Hematopoietic multipotent progenitor cell treated with erythropoietin and hydrocortisone succinate and interleukin-3 and kit ligand, for 4 days (in vitro differentiated cells): ENCODE measurements around the gene TEDC1.

Experiments used
- DNase-seq: peaks from one replicate; pipeline ENCODE4 v3.0.0-alpha.2; 2015

The TEDC1 gene

DNA sequence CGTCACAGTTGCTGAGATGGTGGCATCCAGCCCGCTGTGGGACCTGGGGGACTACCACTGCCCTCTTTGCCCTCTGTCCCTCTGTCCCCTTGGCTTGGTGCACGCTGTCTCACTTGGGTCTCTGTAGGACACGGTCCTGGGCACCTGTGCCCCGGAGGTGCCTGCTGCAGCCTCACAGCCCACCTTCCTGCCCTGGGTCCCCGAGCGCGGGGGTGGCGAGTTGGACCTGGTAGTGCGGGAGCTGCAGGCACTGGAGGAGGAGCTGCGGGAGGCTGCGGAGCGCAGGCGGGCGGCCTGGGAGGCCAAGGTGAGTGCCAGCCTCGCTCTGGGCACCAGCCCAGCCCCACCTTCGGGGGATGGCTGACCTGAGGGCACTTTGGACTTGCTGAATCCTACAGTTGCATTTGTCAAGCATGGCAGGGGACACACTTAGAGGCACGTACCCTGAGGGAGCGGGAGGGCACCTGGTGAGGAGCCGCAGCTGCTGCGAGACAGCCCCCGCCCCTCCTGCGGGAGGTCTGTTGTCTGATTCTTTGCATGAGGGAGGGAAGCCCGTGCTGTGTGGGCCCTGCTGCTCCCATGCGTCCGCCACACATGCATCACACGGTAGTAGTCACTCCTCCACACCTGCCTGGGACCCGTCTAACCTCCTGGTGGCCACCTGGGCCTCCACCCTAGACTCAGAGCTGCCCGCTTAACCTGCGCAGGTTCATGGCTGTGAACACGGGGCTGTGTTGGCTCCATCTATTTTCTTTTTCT, 6.8 kb downstream of the TEDC1 start:
- DNase-seq, result no peak

DNA sequence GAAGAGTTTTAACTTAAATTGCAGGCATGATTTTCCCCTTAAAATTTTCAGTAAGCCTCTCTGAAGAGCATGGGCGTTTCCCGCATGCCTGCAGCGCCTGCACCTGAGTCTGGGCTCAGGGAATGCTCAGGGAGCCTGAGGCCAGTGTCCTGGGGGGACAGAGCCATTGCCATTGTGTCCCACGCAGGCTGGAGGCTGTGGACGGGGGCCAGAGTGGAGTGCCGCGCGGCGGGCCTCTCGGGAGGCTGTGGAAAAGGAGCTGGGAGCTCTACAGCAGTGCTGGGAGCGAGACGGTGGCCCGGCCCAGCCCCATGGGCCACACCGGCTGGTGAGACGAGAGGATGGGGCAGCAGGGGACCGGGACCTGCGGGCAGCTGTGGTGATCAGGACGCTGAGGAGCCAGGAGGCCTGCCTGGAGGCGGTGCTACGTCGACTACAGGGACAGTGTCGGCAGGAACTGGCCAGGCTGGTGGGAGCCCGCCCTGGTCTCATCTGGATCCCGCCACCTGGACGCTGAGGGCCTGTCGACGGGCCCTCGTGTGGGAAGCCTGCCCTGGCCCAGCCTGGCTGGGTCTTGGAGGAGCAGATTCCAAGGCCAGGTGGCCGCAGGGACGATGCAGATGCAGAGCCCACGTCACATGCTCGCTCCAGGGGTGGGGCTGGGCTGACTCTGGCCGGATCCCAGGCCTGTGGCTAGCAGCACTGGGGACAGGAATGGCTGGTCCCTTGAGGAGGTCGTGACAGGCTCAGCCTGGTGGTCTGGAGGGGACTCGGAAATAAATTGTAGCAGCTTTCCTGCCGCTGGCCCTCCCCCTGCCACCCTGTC, 7.6 kb downstream of the TEDC1 start:
- no peak for DNase-seq

DNA sequence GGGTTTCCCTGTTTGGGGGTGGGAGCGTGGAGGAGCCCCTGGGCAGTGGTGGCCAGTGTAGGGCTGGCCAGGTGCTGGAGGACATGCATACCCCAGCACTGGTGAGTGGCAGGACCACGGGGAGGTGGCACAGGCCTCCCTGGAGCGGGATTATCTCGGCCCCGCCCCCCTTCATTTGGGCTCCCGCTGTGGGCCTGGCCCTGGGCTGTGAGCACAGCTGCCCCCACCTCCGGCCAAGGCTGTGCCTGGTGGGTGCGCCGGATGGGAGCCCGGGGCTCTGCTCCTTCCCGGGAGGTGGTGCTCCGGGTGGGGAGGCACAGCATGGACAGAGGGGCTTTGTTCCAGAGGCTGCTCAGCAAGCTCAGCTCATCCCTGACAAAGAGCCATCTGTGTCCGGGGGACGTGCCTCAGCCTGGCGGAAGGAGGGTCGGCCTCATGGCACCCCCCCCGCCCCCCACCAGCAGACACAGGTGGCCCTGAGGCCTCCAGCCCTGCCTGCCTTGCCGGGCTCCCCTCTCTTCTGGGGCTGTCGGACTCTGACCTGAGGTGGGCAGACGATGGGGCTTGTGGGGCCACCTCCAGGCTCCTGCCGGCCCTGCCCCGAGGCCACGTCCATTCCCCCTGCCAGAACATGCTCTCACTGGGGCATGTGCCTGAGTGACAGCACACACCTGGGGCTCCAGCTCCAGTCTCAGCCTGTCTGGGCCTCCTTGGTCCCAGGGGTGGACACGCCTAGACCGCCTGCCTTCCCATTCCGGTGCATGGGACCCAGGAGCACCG, 8.4 kb downstream of the TEDC1 start:
- DNase-seq, result no peak

DNA sequence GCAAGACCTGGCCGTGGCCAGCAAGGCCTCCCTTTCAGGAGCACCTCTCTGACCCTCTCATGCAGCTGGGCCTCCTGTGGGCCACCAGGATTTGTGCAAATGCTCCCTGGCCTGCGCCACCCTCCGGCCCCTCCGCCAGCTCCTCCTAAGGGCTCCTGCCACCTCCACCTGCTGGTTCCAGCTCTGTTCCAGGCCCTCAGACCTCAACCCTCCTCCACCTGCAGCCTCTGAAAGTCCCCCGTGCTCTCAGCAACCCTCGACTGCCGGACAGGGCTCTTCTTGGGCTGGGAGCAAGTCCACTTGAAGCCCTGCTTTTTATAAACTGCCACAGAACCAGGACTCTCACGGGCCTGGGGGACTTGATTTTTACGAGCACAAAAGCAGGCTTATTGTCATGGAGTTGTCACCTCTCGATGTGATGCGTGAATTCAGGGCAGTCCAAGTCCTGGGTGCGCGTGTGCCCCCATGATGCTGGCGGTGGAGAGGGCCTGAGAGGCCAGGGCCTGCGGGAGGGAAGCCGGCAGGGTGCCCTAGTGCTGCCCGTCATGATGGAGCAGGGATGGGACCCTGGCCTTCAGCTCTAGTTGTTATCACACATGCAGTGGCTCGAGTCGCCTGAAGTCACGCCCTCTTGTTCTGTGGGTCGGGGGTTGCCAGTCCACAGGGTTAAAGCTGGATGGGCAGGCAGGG, 9.1 kb downstream of the TEDC1 start:
- DNase-seq, result no peak

DNA sequence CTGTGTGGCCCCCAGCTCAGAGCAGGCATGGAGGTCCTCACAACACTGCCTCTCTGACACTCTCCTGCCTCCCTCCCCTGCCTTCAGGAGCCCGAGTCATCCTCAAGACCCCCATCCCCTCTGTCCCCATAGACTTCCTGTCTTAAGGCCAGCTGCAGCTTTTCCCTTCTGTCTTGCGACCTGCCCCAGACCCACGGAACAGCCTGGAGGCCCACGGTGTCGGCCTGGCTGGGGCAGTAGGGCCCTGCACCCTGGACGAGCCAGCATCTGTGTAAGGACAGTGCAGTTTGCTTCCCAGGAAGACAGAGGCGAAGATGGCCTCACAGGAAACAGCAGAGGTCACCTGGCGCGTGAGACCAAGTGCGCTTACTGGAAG, 9.7 kb downstream of the TEDC1 start:
- no peak for DNase-seq

DNA sequence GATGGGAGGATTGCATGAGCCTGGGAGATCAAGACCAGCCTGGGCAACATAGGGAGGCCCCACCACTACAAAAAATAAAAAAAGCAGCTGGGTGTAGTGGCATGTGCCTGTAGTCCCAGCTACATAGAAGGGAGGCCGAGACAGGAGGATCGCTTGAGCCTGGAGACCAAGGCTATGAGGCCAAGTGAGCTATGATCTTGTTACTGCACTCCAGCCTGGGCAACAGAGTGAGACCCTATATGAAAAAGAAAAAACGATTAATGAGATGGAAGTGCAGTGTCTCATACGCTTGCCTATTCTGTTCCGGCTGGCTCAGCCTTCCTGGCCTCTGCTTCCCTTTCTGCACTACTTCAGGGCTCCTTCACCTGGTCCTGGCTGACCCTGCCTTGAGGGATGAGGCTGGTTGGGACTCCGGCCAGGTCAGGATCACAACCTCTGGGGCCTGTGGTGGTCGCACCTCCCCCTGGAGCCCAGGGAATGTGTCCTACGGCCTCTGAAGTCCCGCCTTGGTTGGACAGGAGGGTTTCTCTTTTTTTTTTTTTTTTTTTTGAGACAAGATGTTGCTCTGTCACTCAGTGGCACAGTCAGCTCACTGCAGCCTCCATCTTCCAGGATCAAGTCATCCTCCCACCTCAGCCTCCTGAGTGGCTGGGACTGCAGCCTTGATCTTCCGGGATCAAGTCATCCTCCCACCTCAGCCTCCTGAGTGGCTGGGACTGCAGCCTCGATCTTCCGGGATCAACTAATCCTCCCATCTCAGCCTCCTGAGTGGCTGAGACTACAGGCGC, 10.7 kb downstream of the TEDC1 start:
- DNase-seq, result no peak

DNA sequence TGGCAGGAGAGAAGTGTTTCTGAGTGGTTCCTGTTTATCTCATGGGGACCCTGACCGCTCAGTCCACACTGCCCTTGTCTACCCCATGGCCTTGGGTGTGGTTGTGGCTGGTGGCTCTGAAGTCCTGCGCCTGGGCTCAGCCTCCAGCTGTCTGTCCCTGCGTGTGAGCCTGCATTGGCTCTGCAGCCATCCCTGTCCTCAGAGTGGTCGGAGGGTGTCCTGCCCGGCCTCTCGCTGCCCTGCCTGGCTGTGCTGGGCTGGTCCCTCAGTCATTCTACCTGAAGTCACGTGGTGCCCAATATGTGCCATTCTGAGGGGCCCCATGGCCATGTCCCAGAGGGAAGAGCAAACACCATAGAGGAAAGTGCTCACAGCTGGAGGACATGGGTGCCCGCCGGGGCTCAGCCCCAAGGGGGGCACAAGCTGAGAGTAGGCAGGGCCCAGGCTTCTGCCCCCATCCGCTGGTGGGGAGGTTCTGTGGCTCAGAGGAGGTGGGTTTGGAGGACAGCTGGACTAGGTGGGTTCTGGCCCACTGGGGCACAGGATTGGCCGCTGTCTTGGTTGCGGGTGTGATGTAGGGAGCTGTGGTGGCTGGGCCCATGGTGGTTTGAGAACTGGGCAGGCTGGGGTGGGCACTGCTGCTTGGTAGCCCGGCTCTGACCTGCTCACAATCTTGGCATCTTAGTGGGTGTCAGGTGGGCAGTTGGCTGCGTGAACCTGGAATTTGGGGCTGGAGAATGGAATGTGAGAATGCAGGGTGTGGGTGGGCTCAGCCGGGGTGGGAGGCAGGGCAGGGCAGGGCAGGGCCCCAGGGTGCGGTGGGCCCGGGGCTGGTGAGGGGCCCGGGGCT, 11.6 kb downstream of the TEDC1 start:
- DNase-seq, result no peak

DNA sequence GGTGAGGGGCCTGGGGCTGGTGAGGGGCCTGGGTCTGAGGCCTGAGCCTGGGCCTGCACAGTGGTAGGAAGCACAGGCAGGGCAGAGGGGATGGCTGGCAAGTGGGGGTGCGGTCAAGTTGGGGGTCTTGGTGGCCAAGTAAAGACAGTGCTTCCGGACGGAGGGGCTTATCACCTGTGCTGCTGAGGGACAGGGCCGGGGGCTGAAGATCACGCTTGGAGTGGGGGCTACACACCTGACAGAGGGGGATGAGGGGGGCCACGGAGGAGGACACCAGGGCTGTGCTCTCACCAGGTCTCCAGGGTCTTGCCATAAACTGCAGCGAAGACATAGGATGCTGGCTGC, 12.2 kb downstream of the TEDC1 start:
- DNase-seq, result no peak

DNA sequence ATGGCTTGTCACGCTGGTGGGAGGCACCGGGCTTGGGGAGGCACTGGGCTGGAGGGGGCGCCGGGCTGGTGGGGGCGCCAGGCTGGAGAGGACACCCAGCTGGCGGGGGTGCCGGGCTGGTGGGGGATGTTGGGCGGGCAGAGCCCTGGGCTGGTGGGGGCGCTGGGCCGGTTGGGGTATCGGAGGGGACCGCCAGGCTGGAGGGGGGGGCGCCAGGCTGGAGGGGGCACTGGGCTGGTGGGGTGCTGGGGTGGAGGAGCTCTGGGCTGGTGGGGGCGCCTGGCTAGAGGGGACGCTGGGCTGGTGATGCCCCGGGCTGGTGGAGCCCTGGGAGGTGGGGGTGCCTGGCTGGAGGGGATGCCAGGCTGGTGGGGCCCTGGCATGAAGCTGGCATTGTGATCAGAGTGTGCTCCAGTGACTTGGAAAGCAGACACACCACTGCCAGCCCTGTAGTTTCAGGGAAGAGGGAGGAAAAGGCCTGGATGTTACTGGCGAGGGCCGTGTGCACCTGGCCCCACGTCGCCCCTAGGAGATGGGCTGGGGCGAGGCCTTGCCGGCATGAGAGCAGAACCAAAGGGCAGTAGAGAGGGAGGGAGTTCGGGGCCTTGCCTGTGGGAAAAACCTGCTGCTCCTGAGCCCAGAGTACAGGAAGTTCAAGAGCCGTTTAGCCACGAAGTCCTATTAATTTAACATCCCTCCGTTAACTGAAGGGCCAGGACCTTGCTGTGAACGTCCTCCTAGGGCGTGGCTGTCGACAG, 13.1 kb downstream of the TEDC1 start:
- DNase-seq, result no peak

DNA sequence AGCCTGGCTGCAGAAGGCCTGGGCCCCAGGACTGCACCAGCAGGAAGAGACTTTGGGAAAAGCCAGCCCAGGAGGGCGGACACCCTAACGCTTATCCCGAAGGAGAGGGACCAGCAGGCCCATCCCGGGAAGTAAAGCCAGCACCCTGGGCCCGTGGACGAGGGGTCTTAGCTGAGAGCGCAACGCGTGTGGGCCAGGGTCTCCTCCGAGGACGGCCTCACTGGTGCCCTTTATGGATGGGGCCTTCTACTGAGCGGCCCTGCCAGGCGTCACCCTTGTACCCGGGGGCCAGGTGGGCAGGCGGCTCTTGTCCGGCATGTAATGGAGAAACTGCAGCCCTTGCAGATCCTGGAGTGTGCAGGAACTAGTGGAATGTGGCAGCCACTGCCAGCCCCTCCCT, 14.1 kb downstream of the TEDC1 start:
- DNase-seq, result no peak

DNA sequence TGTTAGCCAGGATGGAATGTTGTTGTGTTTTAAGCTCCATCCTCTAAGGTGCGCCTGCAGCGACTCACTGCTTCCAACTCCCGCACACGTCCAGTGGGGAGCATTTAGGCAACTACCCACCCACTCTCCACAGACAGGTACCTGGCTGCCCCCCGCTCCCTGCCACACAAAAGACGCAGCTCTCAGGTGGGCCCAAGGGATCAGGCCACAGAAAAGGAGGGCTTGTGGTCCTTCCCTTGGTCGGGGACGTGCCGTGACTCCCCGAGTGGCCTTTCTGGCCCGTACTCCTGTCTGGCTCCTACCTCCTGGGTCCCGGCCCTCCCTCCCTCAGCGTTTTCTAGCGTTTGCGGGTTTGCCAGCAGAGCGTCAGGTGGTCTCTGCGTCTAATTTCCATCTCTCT, 16.2 kb downstream of the TEDC1 start:
- DNase-seq, result no peak

DNA sequence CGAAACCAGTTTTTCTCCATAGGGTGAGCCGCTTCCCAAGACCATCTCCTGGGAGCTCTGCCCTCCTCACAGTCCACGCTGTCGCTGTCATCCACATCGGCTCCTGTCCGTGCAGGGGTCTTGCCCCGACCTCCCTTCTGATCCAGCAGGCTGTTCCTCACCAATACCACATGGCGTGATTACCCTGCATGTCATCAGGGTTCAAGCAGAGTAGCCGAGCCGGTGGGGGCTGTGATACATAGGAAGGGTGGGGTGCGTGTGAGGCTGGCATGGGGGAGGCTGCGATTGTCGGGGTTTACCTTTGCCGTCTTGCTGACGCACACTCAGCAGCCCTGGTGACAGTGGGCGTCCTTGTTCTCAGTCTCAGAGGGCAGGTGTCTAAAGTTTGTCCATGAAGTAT, 17.0 kb downstream of the TEDC1 start:
- no peak for DNase-seq

DNA sequence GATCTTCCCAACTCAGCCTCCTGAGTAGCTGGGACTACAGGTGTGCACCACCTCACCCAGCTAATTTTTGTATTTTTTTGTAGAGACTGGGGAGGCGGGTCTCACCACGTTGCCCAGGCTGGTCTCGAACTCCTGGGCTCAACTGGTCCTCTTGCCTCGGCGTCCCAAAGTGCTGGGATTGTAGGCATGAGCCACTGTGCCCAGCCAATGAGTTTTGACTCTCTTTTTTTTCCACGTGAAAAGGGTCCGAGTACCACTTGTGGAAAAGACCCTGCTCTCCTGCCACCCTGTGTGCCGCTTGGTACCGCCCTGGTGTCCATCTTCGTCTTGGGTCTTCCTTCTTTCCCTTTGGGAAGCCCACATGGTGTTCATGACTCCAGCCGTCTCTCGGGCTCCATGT, 17.6 kb downstream of the TEDC1 start:
- DNase-seq, result no peak

DNA sequence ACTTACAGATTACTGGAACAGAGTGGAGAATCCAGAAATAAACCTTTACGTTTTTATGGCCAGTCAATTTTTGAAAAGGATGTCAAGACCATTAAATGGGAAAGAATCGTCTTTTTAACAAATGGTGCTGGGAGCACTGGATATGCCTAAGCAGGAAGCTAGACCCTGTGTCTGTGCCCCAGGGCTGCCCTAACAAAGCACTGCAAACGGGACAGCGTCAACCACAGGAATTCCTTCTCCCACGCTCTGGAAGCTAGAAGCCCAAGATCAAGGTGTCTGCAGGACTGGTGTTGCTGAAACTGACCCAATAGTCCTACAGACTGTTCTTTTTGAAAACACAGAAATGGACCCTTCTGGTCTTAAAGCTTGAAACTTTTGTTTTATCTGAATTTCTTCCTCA, 26.1 kb downstream of the TEDC1 start:
- DNase-seq, result no peak

DNA sequence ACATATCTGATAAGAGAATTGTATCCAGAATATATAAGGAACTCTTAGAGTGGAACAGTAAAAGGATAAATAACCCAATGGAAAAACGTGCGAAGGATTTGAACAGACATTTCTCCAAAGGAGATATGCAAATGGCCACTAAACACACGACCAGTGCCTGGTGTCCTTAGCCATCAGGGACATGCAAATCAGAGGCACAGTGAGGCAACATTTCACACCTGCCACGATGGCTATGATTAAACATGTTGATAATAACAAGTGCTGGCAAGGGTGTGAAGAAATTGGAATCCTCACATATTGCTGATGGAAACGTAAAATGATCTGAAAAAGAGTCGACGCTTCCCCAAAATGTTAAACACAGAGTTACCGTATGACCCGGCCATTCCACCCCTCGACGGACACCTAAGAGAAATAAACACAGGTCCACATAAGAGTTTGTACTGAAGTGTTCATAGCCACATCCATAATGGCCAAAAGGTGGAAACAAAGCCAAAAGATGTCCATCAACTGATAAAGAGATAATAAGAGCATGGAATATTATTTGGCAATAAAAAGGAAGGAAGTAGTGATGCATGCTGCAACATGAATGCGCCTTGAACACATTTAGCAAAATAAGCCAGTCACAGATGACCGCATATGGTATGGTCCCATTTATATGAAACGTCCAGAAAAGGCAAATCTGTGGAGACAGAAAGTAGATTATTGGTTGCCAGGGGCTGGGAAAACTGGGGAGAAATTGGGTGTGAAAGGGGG, 29.1 kb downstream of the TEDC1 start:
- DNase-seq, result no peak

DNA sequence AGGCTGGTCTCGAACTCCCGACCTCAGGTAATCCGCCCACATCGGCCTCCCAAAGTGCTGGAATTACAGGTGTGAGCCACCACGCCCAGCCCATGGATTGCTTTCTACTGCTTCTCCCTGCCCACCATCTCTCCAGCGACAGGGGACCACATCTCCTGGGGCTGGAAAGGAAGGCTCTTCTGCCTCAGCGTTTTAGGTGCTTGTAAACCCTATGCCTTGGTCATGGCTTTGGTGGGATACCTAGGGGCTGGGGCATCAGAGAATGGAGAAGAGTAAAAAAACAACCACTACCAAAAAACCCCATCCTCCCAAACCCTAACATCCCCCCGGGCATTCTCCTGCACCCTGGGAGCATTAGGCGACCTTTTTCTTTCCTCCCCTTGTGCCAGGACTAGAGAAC, 34.3 kb downstream of the TEDC1 start:
- no peak for DNase-seq

DNA sequence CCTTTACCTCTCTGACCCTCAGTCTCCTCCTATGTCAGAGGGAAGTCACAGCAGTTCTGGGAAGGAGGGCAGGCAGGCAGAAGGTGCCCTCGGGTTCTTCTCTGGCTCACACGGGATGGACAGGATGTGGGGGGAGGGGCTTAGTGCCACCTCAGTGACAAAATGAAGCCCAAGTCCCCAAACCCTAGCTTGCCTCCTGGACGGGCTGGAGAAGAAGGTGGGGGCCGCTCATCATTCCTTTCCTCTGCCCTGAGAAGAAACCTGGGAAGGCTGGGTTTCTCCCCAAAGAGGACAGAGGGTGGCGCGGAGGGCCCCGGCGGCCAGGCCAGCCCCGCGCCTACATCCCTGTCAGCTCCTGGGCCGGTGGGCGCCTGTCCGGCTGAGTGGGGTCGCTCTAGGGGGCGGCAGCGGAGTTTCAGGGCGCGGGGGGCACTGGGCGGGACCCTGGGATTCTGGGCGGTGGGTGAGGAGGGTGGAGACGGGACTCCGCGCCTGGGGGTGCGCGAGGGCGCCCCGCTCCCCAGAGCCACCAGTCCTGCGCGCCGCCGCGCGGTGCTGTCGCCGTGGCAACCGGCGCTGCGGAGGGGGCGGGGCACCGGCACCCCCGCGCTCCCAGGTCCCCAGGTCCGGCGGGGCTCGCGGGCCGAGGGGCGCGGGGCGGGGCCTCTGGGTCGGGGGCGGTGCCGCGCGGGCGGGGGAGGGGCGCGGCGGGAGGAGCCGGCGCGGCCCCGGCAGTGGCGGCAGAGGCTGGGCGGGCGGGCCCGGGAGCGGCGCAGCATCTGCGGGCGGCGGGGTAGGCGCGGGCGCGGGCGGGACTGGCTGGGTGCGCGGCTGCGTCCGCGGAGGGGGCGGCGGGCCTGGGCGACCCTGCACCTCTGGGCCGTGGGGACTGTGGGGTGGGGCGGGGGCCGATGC, 35.1 kb downstream of the TEDC1 start, which contains the start of gene TMEM121:
TMEM121 (plus strand) TSS at position 723 of the 915 bp plus-strand sequence. CDS start 2,252 bp downstream, outside the sequence.
- DNase-seq, result peak; percentile 29

DNA sequence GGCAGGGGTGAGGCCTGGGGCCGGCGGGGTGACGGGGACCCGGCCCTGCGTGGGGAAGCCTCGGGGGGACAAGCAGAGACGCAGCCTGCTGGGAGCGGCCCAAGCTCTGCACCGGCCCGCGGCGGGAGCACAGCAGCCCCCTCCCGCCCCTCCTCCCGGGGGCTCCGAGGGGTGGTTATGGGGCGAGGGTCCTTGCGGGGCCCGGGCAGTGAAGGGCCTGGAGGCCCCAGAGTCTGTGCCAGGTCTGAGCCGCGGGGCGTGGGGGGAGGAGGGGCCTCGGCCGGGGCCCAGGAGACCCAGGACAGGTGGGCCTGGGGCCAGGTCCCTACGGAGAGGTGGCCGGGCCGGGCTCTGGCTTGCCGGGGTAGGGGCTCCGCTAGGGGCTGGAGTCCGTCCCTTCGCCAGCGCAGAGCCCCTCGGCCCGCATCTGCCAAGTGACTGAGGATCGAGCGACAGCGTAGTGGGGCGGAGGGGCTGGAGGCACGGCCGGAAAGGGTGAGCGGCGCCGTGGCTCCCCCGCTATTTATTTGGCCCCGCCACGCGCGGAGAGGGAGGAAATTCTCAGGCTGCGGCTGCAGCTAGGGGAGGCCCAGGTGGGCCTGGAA, 35.8 kb downstream of the TEDC1 start:
- DNase-seq, result no peak
